GM10248 (cell line): ENCODE data around the gene FAM240A.
A peak's percentile ranks its signal among the peaks of the same experiment; 100 is the strongest.

ENCODE experiments used
- CTCF ChIA-PET: fragments of 300-600 bp; sonication (Branson Sonifier 250); formaldehyde crosslinking; extraction: SDS; loops from one replicate; lab custom pipeline; 2021; ENCODE audit warnings: antibody characterized with exemption; lab: Yijun Ruan, JAX
- POLR2A ChIA-PET: fragments of 350-650 bp; sonication (Branson Sonifier 250); formaldehyde crosslinking; extraction: SDS; loops from one replicate; lab custom pipeline; 2020; ENCODE audit warnings: antibody characterized with exemption; lab: Yijun Ruan, JAX
- DNase-seq: peaks from one replicate; pipeline ENCODE4 v3.0.0; 2012; ENCODE audit errors: extremely low spot score
- CTCF ChIP-seq: IDR thresholded peaks from 2 replicates; pipeline ENCODE4 v1.5.1; 2012; ENCODE audit warnings: mild to moderate bottlenecking, low read depth; ENCODE audit errors: extremely low read depth, missing control alignments, control extremely low read depth

The FAM240A gene

GRCh38 chr3:46660003-46660402, 47.7 kb downstream of the FAM240A start:
- ChIA-PET CTCF (interaction anchor here (2.0 kb wide), 1 partner anchor 171 kb away, joined by 8 read pairs; no protein-coding TSS in a partner anchor), POLR2A (no interaction called here)
- DNase-seq: no peak
- TF ChIP-seq CTCF: no peak

- ChIA-PET POLR2A (no interaction called here), CTCF (interaction anchor here (0.7 to 2.0 kb wide), 3 partner anchors 15 to 172 kb away, joined by 3 to 8 read pairs (median 3); no protein-coding TSS in a partner anchor)
- DNase-seq: peak; percentile 8
- TF ChIP-seq CTCF: no peak
Measured at GRCh38 chr3:46660543-46661523, 48.5 kb downstream of the FAM240A start.

GRCh38 chr3:46661776-46662766, 49.7 kb downstream of the FAM240A start:
- TF ChIP-seq CTCF: no peak
- CTCF ChIA-PET: interaction anchor here (1.0 to 1.1 kb wide), 2 partner anchors 12 to 32 kb away, joined by 3 read pairs; no protein-coding TSS in a partner anchor
- DNase-seq: peak; percentile 8
- POLR2A ChIA-PET: no interaction called here

- no peak for DNase-seq
- TF ChIP-seq CTCF: no peak
- ChIA-PET CTCF (interaction anchor here (1.0 to 1.1 kb wide), 2 partner anchors 11 to 18 kb away, joined by 3 read pairs; no protein-coding TSS in a partner anchor), POLR2A (no interaction called here)
Measured at GRCh38 chr3:46662771-46663551, 50.6 kb downstream of the FAM240A start.

- ChIA-PET CTCF (interaction anchor here (1.1 kb wide), 1 partner anchor 19 kb away, joined by 3 read pairs; no protein-coding TSS in a partner anchor), POLR2A (no interaction called here)
- peak; percentile 9 for DNase-seq
- TF ChIP-seq CTCF: no peak
Measured at GRCh38 chr3:46663591-46664135, 51.3 kb downstream of the FAM240A start.
